A549 (cell line): ENCODE measurements around the gene APP. TPM values are rescaled to one million over a fixed set of nuclear protein-coding genes. Genes with fewer than 3 reads are reported as not detected.

Experiments used
- ATAC-seq, 2 experiments: fragments of 200-7000 bp in 1 of 2; fragments of >200 bp in 1 of 2; cut with Nextera tagmentation in 1 of 2; cut with Tn5 transposase in 1 of 2; 3 replicates each; pipeline versions ENCODE4 v1.8.0 to v1.9.1; 2018 to 2020; ENCODE audit warnings: mild to moderate bottlenecking in 1 of 2, moderate library complexity in 1 of 2
- CTCF ChIA-PET: fragments of 300-600 bp; sonication (Branson Sonifier 250); formaldehyde crosslinking; extraction: SDS; loops from one replicate; lab custom pipeline; 2021; ENCODE audit warnings: antibody characterized with exemption, inconsistent platforms; lab: Yijun Ruan, JAX
- POLR2A ChIA-PET: fragments of 350-600 bp; formaldehyde crosslinking; extraction: SDS; loops from one replicate; lab custom pipeline; 2021; ENCODE audit warnings: antibody characterized with exemption, inconsistent platforms; lab: Yijun Ruan, JAX
- DNase-seq, 2 experiments: peaks; one replicate each; pipeline versions ENCODE4 v3.0.0 to v3.0.0-alpha.2; 2011 to 2016; ENCODE audit warnings: low read depth in 1 of 2, low spot score in 1 of 2
- FAIRE-seq: peaks from 2 replicates; lab custom pipeline; 2011; peaks lifted over from hg19 to GRCh38; lab: Jason Lieb, UNC
- H3K27ac ChIP-seq, 2 experiments: fragments of >200 bp; sonication (Bioruptor Twin); formaldehyde crosslinking; 3 replicates each; pipeline ENCODE4 v1.5.1; 2016 to 2017
- H3K4me1 ChIP-seq: fragments of >200 bp; sonication (Bioruptor Twin); formaldehyde crosslinking; 3 replicates; pipeline ENCODE4 v1.6.1; 2016
- H3K4me2 ChIP-seq: fragments of >200 bp; sonication (Bioruptor Twin); formaldehyde crosslinking; 3 replicates; pipeline ENCODE4 v1.6.1; 2016
- H3K4me3 ChIP-seq: fragments of >200 bp; sonication (Bioruptor Twin); formaldehyde crosslinking; 3 replicates; pipeline ENCODE4 v1.5.1; 2016
- H3K9me3 ChIP-seq: fragments of >200 bp; sonication (Bioruptor Twin); formaldehyde crosslinking; 3 replicates; pipeline ENCODE4 v1.6.1; 2016
- CTCF ChIP-seq: fragments of >200 bp; sonication (Bioruptor Twin); formaldehyde crosslinking; IDR thresholded peaks from 3 replicates; pipeline ENCODE4 v1.5.1; 2016
- EHMT2 ChIP-seq: fragments of 200-600 bp; sonication (generic); IDR thresholded peaks from 2 replicates; pipeline ENCODE4 v1.6.1; 2016; ENCODE audit warnings: antibody characterized with exemption, low read depth, mild to moderate bottlenecking, moderate library complexity
- ELK1 ChIP-seq: fragments of 150-350 bp; IDR thresholded peaks from 2 replicates; pipeline ENCODE4 v1.6.1; 2014; ENCODE audit warnings: low read depth, mild to moderate bottlenecking, low read length
- EP300 ChIP-seq, 2 experiments: fragments of >200 bp; sonication (Bioruptor Twin); formaldehyde crosslinking; IDR thresholded peaks; 2 replicates in 1 of 2; 3 replicates in 1 of 2; pipeline ENCODE4 v1.6.1; 2016 to 2017
- GATA3 ChIP-seq: IDR thresholded peaks from 2 replicates; pipeline ENCODE4 v1.6.1; 2012; ENCODE audit warnings: borderline replicate concordance
- HES2 ChIP-seq: fragments of >200 bp; sonication (Bioruptor Twin); formaldehyde crosslinking; IDR thresholded peaks from 2 replicates; pipeline ENCODE4 v1.6.1; 2016
- HMGXB4 ChIP-seq: fragments of 250-450 bp; sonication (Bioruptor Pico); IDR thresholded peaks from 2 replicates; pipeline ENCODE4 v1.5.0; 2021; ENCODE audit warnings: mild to moderate bottlenecking, moderate library complexity, borderline replicate concordance
- JUN ChIP-seq, 2 experiments: fragments of >200 bp; sonication (Bioruptor Twin); formaldehyde crosslinking; IDR thresholded peaks; 2 replicates in 1 of 2; 3 replicates in 1 of 2; pipeline ENCODE4 v1.6.1; 2016 to 2017
- MAZ ChIP-seq: fragments of 150-350 bp; IDR thresholded peaks from 2 replicates; pipeline ENCODE4 v1.6.1; 2014; ENCODE audit warnings: antibody characterized with exemption, low read depth, low read length, borderline replicate concordance
- MYC ChIP-seq: IDR thresholded peaks from 2 replicates; pipeline ENCODE4 v1.6.1; 2012; ENCODE audit warnings: mild to moderate bottlenecking, inconsistent platforms, low read length, improper control_type of control experiment, borderline replicate concordance
- NFE2L2 ChIP-seq: fragments of 150-350 bp; conservative IDR thresholded peaks from 2 replicates; pipeline ENCODE4 v1.6.1; 2014; ENCODE audit warnings: low read length
- NPAS2 ChIP-seq: fragments of 250-450 bp; sonication (Bioruptor Pico); IDR thresholded peaks from 2 replicates; pipeline ENCODE4 v1.8.0; 2022; ENCODE audit warnings: mild to moderate bottlenecking, moderate library complexity, borderline replicate concordance
- RFX5 ChIP-seq: fragments of 450-650 bp; IDR thresholded peaks from 2 replicates; pipeline ENCODE4 v1.7.1; 2014; ENCODE audit warnings: antibody characterized with exemption, mild to moderate bottlenecking, moderate library complexity
- RNF2 ChIP-seq: fragments of 200-600 bp; sonication (generic); IDR thresholded peaks from 2 replicates; pipeline ENCODE4 v1.6.1; 2016; ENCODE audit warnings: low read depth, mild to moderate bottlenecking, antibody characterized with exemption, moderate library complexity, borderline replicate concordance
- SMC3 ChIP-seq: fragments of >200 bp; sonication (Bioruptor Twin); formaldehyde crosslinking; IDR thresholded peaks from 3 replicates; pipeline ENCODE4 v1.6.1; 2018; ENCODE audit warnings: inconsistent platforms
- USF2 ChIP-seq: fragments of 450-650 bp; IDR thresholded peaks from 2 replicates; pipeline ENCODE4 v1.6.1; 2014; ENCODE audit warnings: antibody characterized with exemption
- ZSCAN20 ChIP-seq: fragments of 250-450 bp; sonication (Bioruptor Pico); IDR thresholded peaks from 2 replicates; pipeline ENCODE4 v1.8.0; 2022; ENCODE audit warnings: mild to moderate bottlenecking, moderate library complexity
- WGBS: methylation state at CpG from one replicate; pipeline ENCODE4 v1.1.6; 2017; ENCODE audit errors: missing lambda C conversion rate; 5-methylcytosine and 5-hydroxymethylcytosine counted together
- polyA plus RNA-seq, 4 experiments: library from polyadenylated mRNA; depleted of rRNA in 3 of 4; stranded (reverse); fragments of >200 nt; fragmentation: RNase III in 1 of 4; extraction: RNeasy Plus Mini Kit Qiagen cat#74134 plus additional on column Dnase treatment in 1 of 4; gene quantifications; 2 replicates in 3 of 4; 3 replicates in 1 of 4; pipeline ENCODE4 v1.2.3, GENCODE V29; 2011 to 2017
- TF ChIP-seq, protein P1 (sequence below): fragments of >200 bp; sonication (Bioruptor Twin); formaldehyde crosslinking; IDR thresholded peaks from 3 replicates; pipeline ENCODE4 v1.6.1; 2016

APP gene
- polyA plus RNA-seq, 2 of the 4 experiments (the other 2 are of a cell fraction) = 540 to 565 TPM

DNA sequence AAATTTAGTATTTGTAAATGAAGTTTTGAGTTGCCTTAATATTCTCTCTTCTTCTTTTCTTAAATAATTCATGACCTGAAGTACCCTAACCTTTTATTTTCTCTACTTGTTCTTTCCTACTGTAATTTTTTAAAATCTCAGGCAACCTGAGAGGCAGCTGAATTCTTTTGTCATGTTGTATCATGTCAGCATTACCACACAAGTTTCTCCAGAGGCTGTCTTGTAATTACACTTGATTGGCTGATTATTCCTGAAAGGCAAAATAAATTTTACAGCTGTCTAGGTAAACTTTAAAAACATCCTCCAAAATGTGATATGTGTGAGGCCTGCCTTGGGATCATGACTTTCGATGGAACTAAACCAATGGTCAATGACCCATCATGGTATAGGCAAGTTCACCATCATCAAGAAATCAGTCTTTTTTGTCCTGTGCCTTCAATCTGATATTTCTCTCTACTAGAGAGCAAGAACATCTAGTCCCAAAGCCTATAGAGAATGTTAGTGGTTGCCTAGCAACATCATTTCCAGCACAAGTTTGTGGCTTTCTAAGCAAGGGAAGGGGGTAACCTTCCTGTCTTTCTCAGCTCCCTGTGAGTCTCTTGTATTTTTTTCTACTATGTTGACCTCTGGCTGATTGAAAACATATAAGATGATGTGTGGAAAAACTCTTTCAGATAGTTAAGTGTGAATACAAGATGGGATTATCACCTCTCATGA, 320.3 kb downstream of the APP start:
- Histone ChIP-seq H3K4me2 (no peak overlapping the region), H3K9me3 (no peaks in the 10 kb centered on the region), H3K4me3 (no peak overlapping the region), H3K4me1 (no peaks in the 10 kb centered on the region), H3K27ac (no peak overlapping the region)
- ATAC-seq (no peak), DNase-seq (no peak), FAIRE-seq (no peak)
- TF ChIP-seq HES2 = no peak
- TF ChIP-seq RFX5 = no peak
- no peak for TF ChIP-seq RNF2
- TF ChIP-seq SMC3 = no peak
- no peak for TF ChIP-seq HMGXB4
- no peak for TF ChIP-seq CTCF
- ChIA-PET POLR2A (no interaction called here), CTCF (interaction anchor here (0.8 kb wide), 1 partner anchor 14 kb away, joined by 3 read pairs; no protein-coding TSS in a partner anchor)
- 0% methylated on average over 1 of the region's 1 CpG for WGBS

- Histone ChIP-seq H3K9me3 (no peaks in the 10 kb centered on the region), H3K27ac (no peak overlapping the region), H3K4me3 (no peak overlapping the region), H3K4me2 (no peak overlapping the region), H3K4me1 (no peaks in the 10 kb centered on the region)
- POLR2A ChIA-PET = no interaction called here
- FAIRE-seq (no peak), DNase-seq (no peak), ATAC-seq (no peak)
- CTCF ChIA-PET = no interaction called here
- TF ChIP-seq MAZ (no peak), RFX5 (no peak), ZSCAN20 (no peak), JUN (IDR thresholded peaks at IDR 0.05) (no peak), NPAS2 (CRISPR knock-in tag) (no peak), USF2 (no peak), GATA3 (no peak), MYC (no peak), CTCF (no peak), ELK1 (no peak), EHMT2 (no peak), NFE2L2 (no peak), EP300 (IDR thresholded peaks at IDR 0.05) (no peak)
- TF ChIP-seq, protein P1, sequence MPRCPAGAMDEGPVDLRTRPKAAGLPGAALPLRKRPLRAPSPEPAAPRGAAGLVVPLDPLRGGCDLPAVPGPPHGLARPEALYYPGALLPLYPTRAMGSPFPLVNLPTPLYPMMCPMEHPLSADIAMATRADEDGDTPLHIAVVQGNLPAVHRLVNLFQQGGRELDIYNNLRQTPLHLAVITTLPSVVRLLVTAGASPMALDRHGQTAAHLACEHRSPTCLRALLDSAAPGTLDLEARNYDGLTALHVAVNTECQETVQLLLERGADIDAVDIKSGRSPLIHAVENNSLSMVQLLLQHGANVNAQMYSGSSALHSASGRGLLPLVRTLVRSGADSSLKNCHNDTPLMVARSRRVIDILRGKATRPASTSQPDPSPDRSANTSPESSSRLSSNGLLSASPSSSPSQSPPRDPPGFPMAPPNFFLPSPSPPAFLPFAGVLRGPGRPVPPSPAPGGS = no peak
- 0% methylated on average over 2 of the region's 2 CpGs for WGBS
Measured at GRCh38 chr21:25848309-25848708, 322.3 kb downstream of the APP start.
